SK-N-SH (cell line): Measurements from ENCODE around the gene TMEM150C. TPM values are rescaled to one million over a fixed set of nuclear protein-coding genes. Genes with fewer than 3 reads are reported as not detected.

Source experiments
- CTCF ChIA-PET: fragments of 300-600, 350-600 bp; formaldehyde crosslinking; extraction: SDS; loops from one replicate; lab custom pipeline; 2021; lab: Yijun Ruan, JAX
- POLR2A ChIA-PET: fragments of 350-600 bp; sonication (Branson Sonifier 250); formaldehyde crosslinking; extraction: SDS; loops from one replicate; lab custom pipeline; 2020; ENCODE audit warnings: antibody characterized with exemption, inconsistent platforms; lab: Yijun Ruan, JAX
- DNase-seq: peaks from one replicate; pipeline ENCODE4 v3.0.0; 2012
- H2AFZ ChIP-seq: fragments of 200-600 bp; sonication (generic); 2 replicates; pipeline ENCODE4 v1.8.1; 2016; ENCODE audit warnings: antibody characterized with exemption, mild to moderate bottlenecking, low read depth
- H3F3A ChIP-seq: fragments of 200-600 bp; sonication (generic); replicated peaks from 2 replicates; pipeline ENCODE3; 2016; ENCODE audit warnings: antibody characterized with exemption, mild to moderate bottlenecking; ENCODE audit not compliant: insufficient read depth
- H3K27ac ChIP-seq, 2 experiments: fragments of 200-500 bp in 1 of 2; fragments of 200-600 bp in 1 of 2; sonication (Bioruptor generic) in 1 of 2; sonication (generic), shearing (Covaris generic) in 1 of 2; 2 replicates each; pipeline versions ENCODE4 v1.5.1 to v1.6.1; 2014 to 2016; ENCODE audit warnings: low read depth in 2 of 2, inconsistent platforms in 1 of 2, low read length in 1 of 2, mild to moderate bottlenecking in 1 of 2, mixed read lengths in 1 of 2
- H3K27me3 ChIP-seq: fragments of 200-600 bp; sonication (generic), shearing (Covaris generic); 2 replicates; pipeline ENCODE4 v1.6.1; 2016; ENCODE audit warnings: mixed run types; ENCODE audit not compliant: insufficient read depth
- H3K36me3 ChIP-seq, 2 experiments: fragments of 200-500 bp in 1 of 2; fragments of 200-600 bp in 1 of 2; sonication (Bioruptor generic) in 1 of 2; sonication (generic) in 1 of 2; replicated peaks in 1 of 2; 2 replicates each; pipeline versions ENCODE3 to v1.5.1; 2014 to 2016; ENCODE audit warnings: low read length in 1 of 2, mild to moderate bottlenecking in 1 of 2; ENCODE audit not compliant: insufficient read depth in 2 of 2, control insufficient read depth in 1 of 2
- H3K4me1 ChIP-seq, 2 experiments: fragments of 200-500 bp in 1 of 2; fragments of 200-600 bp in 1 of 2; sonication (Bioruptor generic) in 1 of 2; sonication (generic), shearing (Covaris generic) in 1 of 2; 2 replicates each; pipeline versions ENCODE4 v1.5.1 to v1.6.1; 2014 to 2016; ENCODE audit warnings: low read depth in 1 of 2, low read length in 1 of 2, mixed run types in 1 of 2; ENCODE audit not compliant: insufficient read depth in 2 of 2, control insufficient read depth in 1 of 2
- H3K4me2 ChIP-seq: fragments of 200-600 bp; sonication (generic), shearing (Covaris generic); 2 replicates; pipeline ENCODE4 v1.6.1; 2017; ENCODE audit warnings: mixed run types
- H3K4me3 ChIP-seq, 2 experiments: fragments of 200-500 bp in 1 of 2; fragments of 200-600 bp in 1 of 2; sonication (Bioruptor generic) in 1 of 2; sonication (generic), shearing (Covaris generic) in 1 of 2; 2 replicates each; pipeline versions ENCODE4 v1.5.1 to v1.8.1; 2014 to 2016; ENCODE audit warnings: low read depth in 2 of 2, inconsistent platforms in 1 of 2, low read length in 1 of 2, mild to moderate bottlenecking in 1 of 2, mixed read lengths in 1 of 2, moderate library complexity in 1 of 2
- H3K79me2 ChIP-seq: fragments of 200-600 bp; sonication (generic); 2 replicates; pipeline ENCODE4 v1.8.1; 2017; ENCODE audit warnings: mild to moderate bottlenecking; ENCODE audit not compliant: insufficient read depth
- H3K9ac ChIP-seq: fragments of 200-600 bp; sonication (generic); 2 replicates; pipeline ENCODE4 v1.6.1; 2017; ENCODE audit warnings: mixed run types
- H3K9me2 ChIP-seq: fragments of 200-600 bp; sonication (generic); 2 replicates; pipeline ENCODE4 v1.6.1; 2017; ENCODE audit warnings: mixed run types
- H3K9me3 ChIP-seq: fragments of 200-600 bp; sonication (generic); 2 replicates; pipeline ENCODE4 v1.6.1; 2017; ENCODE audit warnings: mixed run types, mild to moderate bottlenecking, moderate library complexity
- H4K20me1 ChIP-seq: fragments of 200-600 bp; sonication (generic); 2 replicates; pipeline ENCODE4 v1.6.1; 2017; ENCODE audit warnings: mild to moderate bottlenecking, mixed run types; ENCODE audit not compliant: insufficient read depth
- CHD2 ChIP-seq: fragments of 150-350 bp; IDR thresholded peaks from 2 replicates; pipeline ENCODE4 v1.6.1; 2018; ENCODE audit warnings: low read length; ENCODE audit not compliant: partially characterized antibody
- ELF1 ChIP-seq: IDR thresholded peaks from 2 replicates; pipeline ENCODE4 v1.4.0; 2012
- EZH2phosphoT487 ChIP-seq: fragments of 200-600 bp; sonication (generic); IDR thresholded peaks from 2 replicates; pipeline ENCODE4 v1.6.1; 2017; ENCODE audit warnings: low read depth, mixed run types, mild to moderate bottlenecking, antibody characterized with exemption, moderate library complexity, borderline replicate concordance
- GABPA ChIP-seq: IDR thresholded peaks from 2 replicates; pipeline ENCODE4 v1.4.0; 2012; ENCODE audit warnings: low read depth, mild to moderate bottlenecking
- GATA2 ChIP-seq: sonication (generic); formaldehyde crosslinking; IDR thresholded peaks from 2 replicates; pipeline ENCODE4 v1.5.0; 2020; ENCODE audit warnings: mild to moderate bottlenecking, missing genetic modification reagents
- JUND ChIP-seq: IDR thresholded peaks from 2 replicates; pipeline ENCODE4 v1.4.0; 2012
- MEF2A ChIP-seq: IDR thresholded peaks from 2 replicates; pipeline ENCODE4 v1.4.0; 2012; ENCODE audit warnings: low read depth, borderline replicate concordance
- MXI1 ChIP-seq: IDR thresholded peaks from 2 replicates; pipeline ENCODE4 v1.6.1; 2012; ENCODE audit warnings: mild to moderate bottlenecking, low read depth, low read length, improper control_type of control experiment
- NFIC ChIP-seq: IDR thresholded peaks from 2 replicates; pipeline ENCODE4 v1.4.0; 2012; ENCODE audit warnings: borderline replicate concordance
- NRF1 ChIP-seq: IDR thresholded peaks from 2 replicates; pipeline ENCODE4 v1.6.1; 2012; ENCODE audit warnings: low read depth, mild to moderate bottlenecking, low read length
- REST ChIP-seq: IDR thresholded peaks from 2 replicates; pipeline ENCODE4 v1.6.1; 2012; ENCODE audit warnings: mild to moderate bottlenecking, low read depth, low read length, moderate library complexity
- RXRA ChIP-seq: IDR thresholded peaks from 2 replicates; pipeline ENCODE4 v1.4.0; 2012; ENCODE audit warnings: low read depth, mild to moderate bottlenecking, borderline replicate concordance
- SIN3A ChIP-seq: IDR thresholded peaks from 2 replicates; pipeline ENCODE4 v1.6.1; 2012; ENCODE audit warnings: low read depth, mild to moderate bottlenecking, low read length, moderate library complexity, borderline replicate concordance
- SMC3 ChIP-seq: IDR thresholded peaks from 2 replicates; pipeline ENCODE4 v1.6.1; 2012; ENCODE audit warnings: low read depth, low read length, improper control_type of control experiment
- TCF12 ChIP-seq: IDR thresholded peaks from 2 replicates; pipeline ENCODE4 v1.4.0; 2012
- TEAD4 ChIP-seq: IDR thresholded peaks from 2 replicates; pipeline ENCODE4 v1.4.0; 2012; ENCODE audit warnings: mild to moderate bottlenecking, borderline replicate concordance; ENCODE audit not compliant: insufficient read depth
- YY1 ChIP-seq: IDR thresholded peaks from 2 replicates; pipeline ENCODE4 v1.4.0; 2012; ENCODE audit warnings: low read depth, mild to moderate bottlenecking
- WGBS: methylation state at CpG from one replicate; pipeline ENCODE4 v1.1.6; 2017; ENCODE audit warnings: low lambda C conversion rate; 5-methylcytosine and 5-hydroxymethylcytosine counted together
- polyA plus RNA-seq, 3 experiments: library from polyadenylated mRNA; depleted of rRNA; stranded (reverse); fragments of >200 nt; gene quantifications; 2 replicates each; pipeline ENCODE4 v1.2.3, GENCODE V29; 2012
- TF ChIP-seq, protein P1 (sequence below): IDR thresholded peaks from 2 replicates; pipeline ENCODE4; 2012
- TF ChIP-seq, protein P2 (sequence below): IDR thresholded peaks from 2 replicates; pipeline ENCODE4 v1.4.0; 2012; ENCODE audit warnings: low read depth
- TF ChIP-seq, protein P3 (sequence below): IDR thresholded peaks from 2 replicates; pipeline ENCODE4 v1.4.0; 2012; ENCODE audit warnings: low read depth, borderline replicate concordance

Gene TMEM150C
- polyA plus RNA-seq, 1 of the 3 experiments (the other 2 are of a cell fraction): 1.0 TPM

DNA sequence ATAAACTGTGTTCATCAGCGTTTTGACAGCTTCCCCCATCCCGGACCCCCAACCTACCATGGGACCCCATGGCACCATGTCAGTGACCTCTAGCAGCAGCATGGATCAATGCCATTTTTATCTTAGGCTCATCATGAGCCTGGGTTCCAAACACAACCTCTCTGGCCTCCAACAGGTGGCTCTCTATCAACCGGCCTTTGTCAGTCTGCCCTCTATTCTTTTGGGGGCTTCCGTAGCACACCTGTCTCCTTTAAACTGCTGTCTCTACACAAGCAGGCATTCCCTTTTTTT lies 721 bp upstream of the TMEM150C start:
- CTCF ChIA-PET: interaction anchor here (0.9 kb wide), 1 partner anchor 56 kb away, joined by 3 read pairs; no protein-coding TSS in a partner anchor
- no peak overlapping the region for H3K27ac ChIP-seq
- H3K4me2 ChIP-seq: peak overlapping the region; percentile 66
- peaks cover 0 to 4% of the 10 kb centered on the region in 2 experiments; a peak in 1 of 4 replicates for H3K4me1 ChIP-seq
- no peaks in the 10 kb centered on the region for H4K20me1 ChIP-seq
- no peaks in the 10 kb centered on the region for H3K9me3 ChIP-seq
- H3K4me3 ChIP-seq: peak overlapping the region; percentile 61 to 62; a peak in 3 of 4 replicates
- H3F3A ChIP-seq: no peaks in the 10 kb centered on the region
- POLR2A ChIA-PET: no interaction called here
- H3K9me2 ChIP-seq: no peaks in the 10 kb centered on the region
- no peaks in the 10 kb centered on the region for H3K79me2 ChIP-seq
- peak overlapping the region; percentile 77 for H2AFZ ChIP-seq
- H3K27me3 ChIP-seq: no peaks in the 10 kb centered on the region
- no peak overlapping the region for H3K9ac ChIP-seq
- DNase-seq: no peak
- WGBS: 58% methylated on average over 4 of the region's 4 CpGs
- H3K36me3 ChIP-seq: no peaks in the 10 kb centered on the region
- no peak for TF ChIP-seq REST
- no peak for TF ChIP-seq NFIC
- TF ChIP-seq SMC3: no peak
- TF ChIP-seq ELF1: no peak
- no peak for TF ChIP-seq MXI1
- no peak for TF ChIP-seq EZH2phosphoT487
- TF ChIP-seq RXRA: no peak
- no peak for TF ChIP-seq NRF1
- TF ChIP-seq, protein P1, sequence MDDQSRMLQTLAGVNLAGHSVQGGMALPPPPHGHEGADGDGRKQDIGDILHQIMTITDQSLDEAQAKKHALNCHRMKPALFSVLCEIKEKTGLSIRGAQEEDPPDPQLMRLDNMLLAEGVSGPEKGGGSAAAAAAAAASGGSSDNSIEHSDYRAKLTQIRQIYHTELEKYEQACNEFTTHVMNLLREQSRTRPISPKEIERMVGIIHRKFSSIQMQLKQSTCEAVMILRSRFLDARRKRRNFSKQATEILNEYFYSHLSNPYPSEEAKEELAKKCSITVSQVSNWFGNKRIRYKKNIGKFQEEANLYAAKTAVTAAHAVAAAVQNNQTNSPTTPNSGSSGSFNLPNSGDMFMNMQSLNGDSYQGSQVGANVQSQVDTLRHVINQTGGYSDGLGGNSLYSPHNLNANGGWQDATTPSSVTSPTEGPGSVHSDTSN: no peak
- TF ChIP-seq GATA2 (CRISPR knock-in tag): no peak

GRCh38 chr4:82560853-82561785 lies 669 bp downstream of the TMEM150C start:
- Histone ChIP-seq H3K9me2 (no peaks in the 10 kb centered on the region), H3K79me2 (no peaks in the 10 kb centered on the region), H3K27me3 (no peaks in the 10 kb centered on the region), H3K9ac (no peak overlapping the region), H3K36me3 (no peaks in the 10 kb centered on the region), H2AFZ (0 out of 2 replicates have a peak overlapping the region, but pooled peaks have one; percentile 46), H3K27ac (no peak overlapping the region), H3K4me1 (peaks cover 0 to 4% of the 10 kb centered on the region in 2 experiments; a peak in 1 of 4 replicates), H3K9me3 (no peaks in the 10 kb centered on the region), H3K4me3 (peak overlapping the region; percentile 62 to 66), H3K4me2 (peak overlapping the region; percentile 88), H4K20me1 (no peaks in the 10 kb centered on the region), H3F3A (no peaks in the 10 kb centered on the region)
- CTCF ChIA-PET: interaction anchor here (0.6 to 1.0 kb wide), 2 partner anchors 253 to 614 kb away, joined by 3 read pairs; no protein-coding TSS in a partner anchor
- no peak for DNase-seq
- POLR2A ChIA-PET: no interaction called here
- TF ChIP-seq TEAD4 (no peak), TCF12 (no peak), MEF2A (no peak), RXRA (no peak), YY1 (no peak), SIN3A (no peak), GATA2 (CRISPR knock-in tag) (no peak), JUND (no peak), GABPA (no peak), CHD2 (no peak), NRF1 (no peak), EZH2phosphoT487 (no peak)
- TF ChIP-seq, protein P2, sequence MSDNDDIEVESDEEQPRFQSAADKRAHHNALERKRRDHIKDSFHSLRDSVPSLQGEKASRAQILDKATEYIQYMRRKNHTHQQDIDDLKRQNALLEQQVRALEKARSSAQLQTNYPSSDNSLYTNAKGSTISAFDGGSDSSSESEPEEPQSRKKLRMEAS: no peak
- TF ChIP-seq, protein P3, sequence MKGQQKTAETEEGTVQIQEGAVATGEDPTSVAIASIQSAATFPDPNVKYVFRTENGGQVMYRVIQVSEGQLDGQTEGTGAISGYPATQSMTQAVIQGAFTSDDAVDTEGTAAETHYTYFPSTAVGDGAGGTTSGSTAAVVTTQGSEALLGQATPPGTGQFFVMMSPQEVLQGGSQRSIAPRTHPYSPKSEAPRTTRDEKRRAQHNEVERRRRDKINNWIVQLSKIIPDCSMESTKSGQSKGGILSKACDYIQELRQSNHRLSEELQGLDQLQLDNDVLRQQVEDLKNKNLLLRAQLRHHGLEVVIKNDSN: no peak
- 61% methylated on average over 18 of the region's 61 CpGs for WGBS
